HepG2 (cell line): ENCODE data around the gene PLEKHN1. TPM values are rescaled to one million over a fixed set of nuclear protein-coding genes. Genes with fewer than 3 reads are reported as not detected.

Source experiments
- ESRRA ChIP-seq: sonication (generic); formaldehyde crosslinking; IDR thresholded peaks from 2 replicates; pipeline ENCODE4 v1.5.1; 2020; ENCODE audit warnings: mild to moderate bottlenecking, low read depth, missing genetic modification reagents
- ISL2 ChIP-seq: sonication (generic); formaldehyde crosslinking; IDR thresholded peaks from 2 replicates; pipeline ENCODE4 v1.5.0; 2020; ENCODE audit warnings: missing genetic modification reagents
- KLF16 ChIP-seq, 2 experiments: sonication (generic) in 1 of 2; formaldehyde crosslinking in 1 of 2; IDR thresholded peaks; 2 replicates each; pipeline versions ENCODE4 v1.6.1 to v1.8.0; 2016 to 2023; ENCODE audit warnings: missing genetic modification reagents in 2 of 2, missing compliant biosample characterization in 1 of 2
- MAZ ChIP-seq, 2 experiments: sonication (generic) in 1 of 2; formaldehyde crosslinking in 1 of 2; IDR thresholded peaks; 2 replicates each; pipeline versions ENCODE4 v1.5.0 to v1.6.1; 2012 to 2020; ENCODE audit warnings: low read depth in 2 of 2, mild to moderate bottlenecking in 2 of 2, borderline replicate concordance in 1 of 2, improper control_type of control experiment in 1 of 2, low read length in 1 of 2, missing genetic modification reagents in 1 of 2, moderate library complexity in 1 of 2
- PAX8 ChIP-seq: sonication (generic); formaldehyde crosslinking; IDR thresholded peaks from 2 replicates; pipeline ENCODE4 v1.8.0; 2022; ENCODE audit warnings: mild to moderate bottlenecking, missing genetic modification reagents, borderline replicate concordance
- PBX2 ChIP-seq: IDR thresholded peaks from 2 replicates; pipeline ENCODE4 v1.6.1; 2016; ENCODE audit warnings: control low read depth
- SOX13 ChIP-seq, 3 experiments: fragments of 450-650 bp in 1 of 3; sonication (generic) in 1 of 3; formaldehyde crosslinking in 1 of 3; IDR thresholded peaks in 2 of 3; conservative IDR thresholded peaks in 1 of 3; 2 replicates each; pipeline versions ENCODE4 v1.5.0 to v1.6.1; 2016 to 2020; ENCODE audit warnings: antibody characterized with exemption in 1 of 3, mild to moderate bottlenecking in 1 of 3, missing compliant biosample characterization in 1 of 3, missing genetic modification reagents in 1 of 3, moderate library complexity in 1 of 3
- SSRP1 ChIP-seq: IDR thresholded peaks from 2 replicates; pipeline ENCODE4 v1.6.1; 2016; ENCODE audit warnings: control low read depth
- STAT6 ChIP-seq: sonication (generic); formaldehyde crosslinking; IDR thresholded peaks from 2 replicates; pipeline ENCODE4 v1.4.0; 2020; ENCODE audit warnings: missing genetic modification reagents, mild to moderate bottlenecking, borderline replicate concordance
- ZBED4 ChIP-seq: sonication (generic); formaldehyde crosslinking; IDR thresholded peaks from 2 replicates; pipeline ENCODE4 v1.4.0; 2020; ENCODE audit warnings: missing genetic modification reagents, borderline replicate concordance
- ZGPAT ChIP-seq: IDR thresholded peaks from 2 replicates; pipeline ENCODE4 v1.6.1; 2016; ENCODE audit warnings: mild to moderate bottlenecking
- ZNF24 ChIP-seq: fragments of 450-650 bp; IDR thresholded peaks from 2 replicates; pipeline ENCODE4 v1.6.1; 2017; ENCODE audit warnings: antibody characterized with exemption, mild to moderate bottlenecking
- ZNF83 ChIP-seq: sonication (generic); formaldehyde crosslinking; IDR thresholded peaks from 2 replicates; pipeline ENCODE4 v1.4.0; 2020; ENCODE audit warnings: missing genetic modification reagents, mild to moderate bottlenecking, borderline replicate concordance
- ZNF879 ChIP-seq: sonication (generic); formaldehyde crosslinking; IDR thresholded peaks from 2 replicates; pipeline ENCODE4 v1.8.1; 2023; ENCODE audit warnings: missing genetic modification reagents
- polyA plus RNA-seq, 8 experiments: library from polyadenylated mRNA; depleted of rRNA in 3 of 8; stranded (reverse) in 7 of 8; unstranded in 1 of 8; fragments of >200 nt; fragmentation: Illumina TruSeq in 4 of 8; extraction: Trizol in 4 of 8; gene quantifications; 2 replicates each; pipeline versions ENCODE4 v1.2.1 to v1.2.3, GENCODE V29; 2011 to 2016; ENCODE audit warnings: low read depth in 4 of 8, missing spikeins in 1 of 8, mixed read lengths in 1 of 8; ENCODE audit not compliant: insufficient read depth in 1 of 8
- total RNA-seq, 5 experiments: library from RNA; depleted of rRNA; stranded (reverse); fragments of >200 nt; fragmentation: Illumina TruSeq; extraction: Trizol; gene quantifications; 2 replicates each; pipeline ENCODE4 v1.2.3, GENCODE V29; 2016; ENCODE audit warnings: low read depth in 1 of 5
- TF ChIP-seq, protein P1 (sequence below): sonication (generic); formaldehyde crosslinking; IDR thresholded peaks from 2 replicates; pipeline ENCODE4 v1.5.0; 2020; ENCODE audit warnings: missing genetic modification reagents
- TF ChIP-seq, protein P2 (sequence below): IDR thresholded peaks from 2 replicates; pipeline ENCODE4 v1.6.1; 2012; ENCODE audit warnings: inconsistent platforms

Gene PLEKHN1
- total and polyA plus RNA-seq, 2 of the 13 experiments (the other 11 are each of a cell fraction or from before 2014, with no cell fraction given) = 0.42 to 0.58 TPM

- TF ChIP-seq KLF16 (CRISPR knock-in tag; IDR thresholded peaks at IDR 0.05) (peak; percentile 26 to 84; a peak in 2 of 4 replicates), ESRRA (peak; percentile 62; the same call in 1 of the 2 replicates), SSRP1 (CRISPR knock-in tag) (no peak; the same call in 1 of the 2 replicates), ZNF83 (CRISPR knock-in tag) (peak; percentile 48; the same call in 1 of the 2 replicates), PBX2 (CRISPR knock-in tag) (no peak), ZNF24 (no peak), SOX13 (IDR thresholded peaks at IDR 0.05) (no peak), SOX13 (CRISPR knock-in tag; conservative IDR thresholded peaks at IDR 0.05 in 1 of 2, IDR thresholded peaks at IDR 0.05 in 1 of 2) (peak in 1 of 2 experiments; percentile 29; a peak in 1 of 4 replicates), MAZ (IDR thresholded peaks at IDR 0.05; ENCODE audit: borderline replicate concordance, low read depth, low read length) (peak; percentile 85; the same call in 1 of the 2 replicates), MAZ (CRISPR knock-in tag; IDR thresholded peaks at IDR 0.05; ENCODE audit: low read depth) (peak; percentile 72), ZGPAT (peak; percentile 97), STAT6 (no peak; the same call in 1 of the 2 replicates), ZBED4 (CRISPR knock-in tag) (no peak; the same call in 1 of the 2 replicates), PAX8 (CRISPR knock-in tag) (peak; percentile 79; the same call in 1 of the 2 replicates), ISL2 (CRISPR knock-in tag) (0 out of 2 replicates have a peak, but pooled peaks have one; percentile 54), ZNF879 (CRISPR knock-in tag) (peak; percentile 39; the same call in 1 of the 2 replicates)
- TF ChIP-seq, protein P1, sequence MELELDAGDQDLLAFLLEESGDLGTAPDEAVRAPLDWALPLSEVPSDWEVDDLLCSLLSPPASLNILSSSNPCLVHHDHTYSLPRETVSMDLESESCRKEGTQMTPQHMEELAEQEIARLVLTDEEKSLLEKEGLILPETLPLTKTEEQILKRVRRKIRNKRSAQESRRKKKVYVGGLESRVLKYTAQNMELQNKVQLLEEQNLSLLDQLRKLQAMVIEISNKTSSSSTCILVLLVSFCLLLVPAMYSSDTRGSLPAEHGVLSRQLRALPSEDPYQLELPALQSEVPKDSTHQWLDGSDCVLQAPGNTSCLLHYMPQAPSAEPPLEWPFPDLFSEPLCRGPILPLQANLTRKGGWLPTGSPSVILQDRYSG (CRISPR knock-in tag) = 0 out of 2 replicates have a peak, but pooled peaks have one; percentile 78
- TF ChIP-seq, protein P2, sequence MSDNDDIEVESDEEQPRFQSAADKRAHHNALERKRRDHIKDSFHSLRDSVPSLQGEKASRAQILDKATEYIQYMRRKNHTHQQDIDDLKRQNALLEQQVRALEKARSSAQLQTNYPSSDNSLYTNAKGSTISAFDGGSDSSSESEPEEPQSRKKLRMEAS = no peak
Measured at GRCh38 chr1:1000357-1001056, 34.2 kb downstream of the PLEKHN1 start (continued).
